GM03348 (cell line): ENCODE results near the gene C20orf204.

Experiments
- DNase-seq: peaks from one replicate; pipeline ENCODE4 v3.0.0; 2012; ENCODE audit warnings: low spot score

C20orf204 gene

GRCh38 chr20:64042054-64042781, 6.2 kb downstream of the C20orf204 start:
- DNase-seq: no peak

- DNase-seq: no peak
Measured at GRCh38 chr20:64043768-64044167, 7.8 kb downstream of the C20orf204 start.

DNA sequence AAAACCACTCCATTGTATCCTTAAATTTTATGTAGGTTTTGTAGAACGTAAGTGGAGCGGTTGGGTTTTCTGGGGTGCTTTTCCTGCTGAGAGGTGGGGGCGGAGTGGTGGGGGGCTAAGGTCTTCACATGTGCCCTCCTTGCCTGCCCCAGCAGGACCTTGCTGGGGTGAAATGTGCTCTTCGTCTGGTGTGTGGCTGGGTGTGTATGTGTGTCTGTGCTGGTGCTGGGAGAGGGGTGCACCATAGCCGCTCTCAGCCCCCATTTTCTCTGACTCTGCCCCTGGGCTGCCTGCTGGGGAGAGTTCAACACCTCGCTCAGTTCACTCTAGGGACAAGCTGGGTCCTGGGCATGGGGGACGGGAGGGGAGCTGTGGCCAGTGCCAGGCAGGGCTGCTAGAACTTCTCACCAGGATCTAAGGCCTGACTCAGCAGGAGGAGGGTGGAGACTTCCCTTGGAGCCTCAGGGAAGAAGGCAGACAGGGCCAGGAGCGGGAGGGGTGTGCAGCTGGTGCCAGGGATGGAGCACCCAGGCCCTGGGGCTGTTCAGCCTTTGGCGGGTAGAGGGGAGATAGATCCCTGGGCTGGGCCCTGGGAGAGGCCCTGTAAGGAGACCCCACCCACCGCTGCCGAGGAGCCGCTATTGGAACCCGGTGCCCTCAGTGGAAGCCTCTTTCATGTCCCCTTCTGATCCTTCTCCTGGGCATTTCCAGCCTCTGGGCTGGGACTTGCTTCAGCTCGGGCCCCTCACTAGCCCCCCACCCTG, 8.7 kb downstream of the C20orf204 start:
- peak; percentile 80 for DNase-seq

GRCh38 chr20:64045346-64046011, 9.5 kb downstream of the C20orf204 start:
- no peak for DNase-seq

DNA sequence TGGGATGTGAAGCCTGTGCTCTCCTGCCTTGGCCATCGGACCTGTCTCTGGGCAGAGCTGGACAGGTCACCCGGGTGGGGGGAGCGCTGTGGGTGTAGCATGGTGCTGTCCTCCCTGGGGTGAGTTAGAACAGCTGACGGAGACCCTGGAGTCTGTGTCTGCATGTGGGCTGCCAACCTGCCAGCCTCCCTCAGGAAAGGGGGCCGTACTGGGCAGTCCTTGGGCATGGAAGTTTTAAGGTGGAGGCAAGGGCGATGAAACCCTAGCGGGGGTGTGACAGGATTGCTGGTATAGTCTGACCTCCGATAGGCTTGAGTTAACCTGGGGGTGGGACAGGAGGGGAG, 11.0 kb downstream of the C20orf204 start:
- DNase-seq: no peak

- no peak for DNase-seq
Measured at GRCh38 chr20:64047968-64048401, 12.0 kb downstream of the C20orf204 start.

GRCh38 chr20:64048402-64049044, 12.5 kb downstream of the C20orf204 start:
- DNase-seq: no peak

DNA sequence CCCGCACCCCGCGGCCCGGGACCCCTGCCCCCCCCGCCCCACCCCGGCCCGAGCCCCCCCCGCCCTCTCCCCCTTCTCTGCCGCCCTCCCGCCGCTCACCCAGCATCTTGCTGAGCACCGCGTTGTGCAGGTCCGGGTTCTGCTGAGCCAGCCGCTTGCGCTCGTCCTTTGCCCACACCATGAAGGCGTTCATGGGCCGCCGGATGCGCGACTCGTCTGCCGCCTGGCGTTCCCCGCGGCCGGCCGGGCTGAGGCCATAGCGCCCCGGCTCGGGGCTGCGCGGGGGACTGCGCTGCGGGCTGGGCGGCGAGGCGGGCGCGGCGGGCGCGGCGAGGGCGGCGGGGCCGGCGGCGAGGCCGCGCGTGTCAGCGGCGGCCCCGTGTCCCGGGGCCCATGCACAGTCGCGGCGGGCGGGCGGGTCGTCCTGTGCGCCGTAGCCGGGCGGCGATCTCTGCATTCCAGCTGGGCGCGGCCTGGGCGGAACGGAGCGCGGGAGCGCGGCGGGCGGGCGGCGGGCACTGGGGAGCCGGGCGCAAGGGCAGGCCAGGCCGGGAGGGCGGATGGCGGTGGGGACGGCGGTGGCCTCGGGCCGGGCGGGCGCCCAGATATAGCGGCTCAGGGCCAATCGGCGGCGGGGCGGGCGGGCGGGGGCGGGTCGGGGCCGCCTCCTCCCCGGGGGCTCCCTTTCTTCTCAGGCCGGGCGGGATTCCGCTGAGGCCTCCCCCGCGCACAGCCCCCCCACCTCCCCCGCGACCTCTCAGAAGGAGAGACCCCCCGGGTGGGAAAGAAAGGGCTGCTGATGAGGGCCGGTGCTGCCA, 13.3 kb downstream of the C20orf204 start, which contains the start of gene SOX18:
Gene SOX18, minus strand, starts transcription at position 580 of the 818 bp plus-strand sequence. Its CDS starts 123 bp downstream, at position 457.
- DNase-seq: peak; percentile 54

- DNase-seq: no peak
Measured at GRCh38 chr20:64049878-64050260, 13.9 kb downstream of the C20orf204 start.

DNA sequence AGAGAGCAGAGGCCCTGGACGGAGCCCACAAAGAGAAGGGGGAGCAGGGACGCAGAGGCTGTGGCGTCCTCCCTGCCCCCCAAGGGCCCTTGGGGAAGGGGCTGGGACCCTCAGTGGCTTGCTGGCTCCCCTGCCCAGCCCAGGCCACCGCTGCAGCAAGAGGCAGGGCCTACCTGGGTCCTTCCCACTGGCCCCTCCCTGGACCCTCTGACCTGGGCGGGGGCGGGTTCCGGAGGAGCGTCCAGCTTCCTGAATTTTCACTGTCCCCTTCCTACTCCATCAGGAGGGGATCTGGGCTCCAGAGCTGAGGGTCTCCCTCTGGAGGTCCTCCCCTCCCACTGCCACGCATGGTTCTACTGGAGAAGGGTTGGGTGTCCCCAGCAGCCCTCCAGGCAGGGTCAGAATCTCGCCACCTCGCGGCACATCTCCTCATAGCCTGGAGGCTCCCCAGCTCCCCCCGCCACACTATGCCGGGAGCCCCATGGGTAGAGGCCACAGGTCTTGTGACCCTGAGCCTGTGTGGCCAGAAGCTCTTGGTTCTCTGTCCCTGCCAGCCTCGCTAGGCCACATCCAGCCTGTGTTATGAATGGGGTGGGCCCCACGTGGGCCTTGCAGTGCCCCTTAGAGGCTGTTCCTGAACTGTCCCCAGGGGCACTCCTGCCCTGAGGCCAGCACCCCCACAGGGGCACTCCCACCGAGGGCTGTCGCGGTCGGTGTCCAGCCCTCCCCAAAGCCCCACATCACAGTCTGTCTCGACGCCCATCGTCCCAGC, 14.5 kb downstream of the C20orf204 start:
- DNase-seq: no peak

GRCh38 chr20:64051033-64051452, 15.1 kb downstream of the C20orf204 start:
- no peak for DNase-seq

- no peak for DNase-seq
Measured at GRCh38 chr20:64051561-64052325, 15.8 kb downstream of the C20orf204 start.

DNA sequence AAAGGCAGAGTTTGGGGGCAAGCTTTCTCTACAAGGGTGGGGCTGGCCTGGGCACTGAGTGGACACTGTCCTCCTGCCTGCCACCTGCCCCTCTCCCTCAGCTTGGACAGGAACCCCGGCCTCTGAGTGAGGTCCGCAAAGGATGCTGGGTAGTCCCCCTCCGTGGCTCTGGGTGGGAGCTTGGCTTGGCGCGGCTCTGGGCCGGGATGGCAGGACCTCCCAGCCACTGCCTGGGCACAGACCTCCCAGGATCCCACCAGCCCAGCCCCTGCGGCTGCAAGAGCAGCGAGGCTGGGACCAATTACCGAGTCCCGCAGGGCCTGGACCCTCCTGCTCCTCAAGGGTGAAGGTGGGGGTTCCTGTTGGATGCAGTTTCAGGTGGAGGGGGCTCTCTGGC, 16.3 kb downstream of the C20orf204 start:
- DNase-seq: no peak

- no peak for DNase-seq
Measured at GRCh38 chr20:64052987-64053840, 17.2 kb downstream of the C20orf204 start.

DNA sequence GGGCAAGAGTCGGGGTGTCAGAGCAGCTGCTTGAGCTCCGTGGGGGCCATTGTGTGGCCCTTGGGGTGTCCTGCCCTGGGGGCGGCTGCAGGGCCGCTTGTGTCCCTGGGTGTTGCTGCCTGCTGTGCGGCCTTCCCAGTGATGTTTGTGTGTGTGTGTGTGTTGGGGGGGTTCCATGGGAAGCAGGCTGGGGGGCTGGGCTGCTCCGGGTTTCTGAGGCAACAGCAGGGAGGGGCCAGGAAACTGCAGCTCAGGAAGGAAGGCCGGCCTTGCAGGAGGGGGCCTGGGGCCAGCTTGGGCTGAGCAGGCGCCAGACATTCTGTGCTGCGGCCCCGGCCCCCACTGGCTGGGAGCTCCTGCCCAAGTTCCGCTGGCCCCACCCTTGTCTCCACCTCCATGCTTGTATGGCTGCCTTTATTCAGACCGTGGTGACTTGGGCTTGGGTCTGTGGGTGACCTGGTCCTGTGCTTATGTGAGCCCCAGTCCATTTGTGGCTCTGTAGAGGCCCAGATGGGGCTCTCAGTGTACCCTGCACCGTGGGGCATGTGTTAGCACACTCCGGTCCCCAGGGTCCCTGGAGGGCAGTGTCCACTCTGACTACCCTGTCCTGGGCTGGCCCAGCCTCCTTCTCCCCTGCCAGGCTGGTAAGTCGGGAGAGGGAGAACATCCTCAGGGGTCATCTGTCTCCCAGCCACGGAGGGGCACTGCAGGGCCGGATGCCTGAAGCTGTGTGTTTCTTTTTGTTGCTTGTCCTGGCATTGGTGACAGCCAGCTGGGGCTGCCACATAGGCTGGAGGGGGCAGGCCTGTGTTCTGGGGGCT, 18.1 kb downstream of the C20orf204 start:
- no peak for DNase-seq

GRCh38 chr20:64055396-64055892, 19.5 kb downstream of the C20orf204 start:
- no peak for DNase-seq

GRCh38 chr20:64055893-64056638, 20.1 kb downstream of the C20orf204 start:
- no peak for DNase-seq
